Measurements from ENCODE around the gene DOCK10.

Gene DOCK10

GRCh38 chr2:224941960-224942359 lies 100.3 kb downstream of the DOCK10 start:
- H3K36me3 ChIP-seq = no peaks in the 10 kb centered on the region
- no peak for DNase-seq
- H3K4me3 ChIP-seq (ENCODE audit: low read depth, low read length) = no peak overlapping the region
- H3K4me1 ChIP-seq = peaks cover 6% of the 10 kb centered on the region; the same call in 1 of the 2 replicates
- H3K27me3 ChIP-seq = peaks cover 3% of the 10 kb centered on the region; the same call in 1 of the 2 replicates
- H3K9me3 ChIP-seq = no peaks in the 10 kb centered on the region
- no peak for TF ChIP-seq CTCF (IDR thresholded peaks at IDR 0.05; ENCODE audit: low read depth, low read length)

GRCh38 chr2:224940618-224941017 lies 101.7 kb downstream of the DOCK10 start:
- Histone ChIP-seq H3K4me3 (ENCODE audit: low read depth, low read length) (no peak overlapping the region), H3K9me3 (no peaks in the 10 kb centered on the region), H3K27me3 (peaks cover 3% of the 10 kb centered on the region; the same call in 1 of the 2 replicates), H3K4me1 (peaks cover 6% of the 10 kb centered on the region; the same call in 1 of the 2 replicates), H3K36me3 (no peaks in the 10 kb centered on the region)
- no peak for TF ChIP-seq CTCF (IDR thresholded peaks at IDR 0.05; ENCODE audit: low read depth, low read length)
- DNase-seq = no peak

- H3K9me3 ChIP-seq = no peaks in the 10 kb centered on the region
- H3K36me3 ChIP-seq = no peaks in the 10 kb centered on the region
- no peak for DNase-seq
- no peak overlapping the region for H3K4me3 ChIP-seq (ENCODE audit: low read depth, low read length)
- H3K4me1 ChIP-seq = no peaks in the 10 kb centered on the region
- no peak for TF ChIP-seq CTCF (IDR thresholded peaks at IDR 0.05; ENCODE audit: low read depth, low read length)
- no peaks in the 10 kb centered on the region for H3K27me3 ChIP-seq
Measured at GRCh38 chr2:224938651-224939182, 103.6 kb downstream of the DOCK10 start.

GRCh38 chr2:224937887-224938286 lies 104.4 kb downstream of the DOCK10 start:
- no peak for DNase-seq
- H3K36me3 ChIP-seq = no peaks in the 10 kb centered on the region
- H3K4me1 ChIP-seq = no peaks in the 10 kb centered on the region
- no peaks in the 10 kb centered on the region for H3K9me3 ChIP-seq
- no peaks in the 10 kb centered on the region for H3K27me3 ChIP-seq
- no peak overlapping the region for H3K4me3 ChIP-seq (ENCODE audit: low read depth, low read length)
- TF ChIP-seq CTCF (IDR thresholded peaks at IDR 0.05; ENCODE audit: low read depth, low read length) = no peak

- TF ChIP-seq CTCF (IDR thresholded peaks at IDR 0.05; ENCODE audit: low read depth, low read length) = no peak
- no peaks in the 10 kb centered on the region for H3K4me1 ChIP-seq
- no peaks in the 10 kb centered on the region for H3K36me3 ChIP-seq
- no peak overlapping the region for H3K4me3 ChIP-seq (ENCODE audit: low read depth, low read length)
- DNase-seq = no peak
- no peaks in the 10 kb centered on the region for H3K27me3 ChIP-seq
- H3K9me3 ChIP-seq = no peaks in the 10 kb centered on the region
Measured at GRCh38 chr2:224934526-224935188, 107.6 kb downstream of the DOCK10 start.

GRCh38 chr2:224933431-224933830 lies 108.8 kb downstream of the DOCK10 start:
- Histone ChIP-seq H3K36me3 (no peaks in the 10 kb centered on the region), H3K27me3 (no peaks in the 10 kb centered on the region), H3K9me3 (no peaks in the 10 kb centered on the region), H3K4me3 (ENCODE audit: low read depth, low read length) (no peak overlapping the region), H3K4me1 (no peaks in the 10 kb centered on the region)
- no peak for DNase-seq
- TF ChIP-seq CTCF (IDR thresholded peaks at IDR 0.05; ENCODE audit: low read depth, low read length) = no peak

Data from BE2C (cell line).